Activated CD4-positive, alpha-beta memory T cell treated with anti-CD3 and anti-CD28 coated beads for 36 hours (primary cell): ENCODE results near the gene KRT12. TPM values are rescaled to one million over a fixed set of nuclear protein-coding genes. Genes with fewer than 3 reads are reported as not detected.

Experiments used
- CTCF ChIA-PET: fragments of 350-600 bp; sonication (Branson Sonifier 250); formaldehyde crosslinking; loops from one replicate; lab custom pipeline; 2021; ENCODE audit warnings: antibody characterized with exemption, inconsistent platforms; lab: Charles Lee
- POLR2A ChIA-PET: fragments of 350-600 bp; sonication (Branson Sonifier 250); formaldehyde crosslinking; loops from one replicate; lab custom pipeline; 2021; ENCODE audit warnings: antibody characterized with exemption; lab: Charles Lee
- DNase-seq: peaks from one replicate; pipeline ENCODE4 v3.0.0-alpha.2; 2020
- H3K27ac Mint-ChIP-seq: one replicate; pipeline ENCODE4 v1.8.0; 2021; ENCODE audit warnings: mixed read lengths
- H3K27me3 Mint-ChIP-seq: one replicate; pipeline ENCODE4 v1.8.0; 2021; ENCODE audit warnings: mixed read lengths
- H3K36me3 Mint-ChIP-seq: one replicate; pipeline ENCODE4 v1.8.0; 2021; ENCODE audit warnings: mixed read lengths
- H3K4me1 Mint-ChIP-seq: one replicate; pipeline ENCODE4 v1.8.0; 2021; ENCODE audit warnings: low read depth, mixed read lengths
- H3K4me3 Mint-ChIP-seq: one replicate; pipeline ENCODE4 v1.8.0; 2021; ENCODE audit warnings: mild to moderate bottlenecking, mixed read lengths
- H3K9me3 Mint-ChIP-seq: one replicate; pipeline ENCODE4 v1.8.0; 2021; ENCODE audit warnings: mixed read lengths
- intact Hi-C: fragments of 100-400 bp; cut with micrococcal nuclease; formaldehyde crosslinking; loops from one replicate; pipeline ENCODE4 v1.15.1; 2023
- total RNA-seq, 2 experiments: library from RNA; stranded (reverse); gene quantifications; one replicate each; pipeline ENCODE4 v1.2.3, GENCODE V29; 2021

The KRT12 gene
- total RNA-seq, 2 experiments from 2014 or later = not detected

DNA sequence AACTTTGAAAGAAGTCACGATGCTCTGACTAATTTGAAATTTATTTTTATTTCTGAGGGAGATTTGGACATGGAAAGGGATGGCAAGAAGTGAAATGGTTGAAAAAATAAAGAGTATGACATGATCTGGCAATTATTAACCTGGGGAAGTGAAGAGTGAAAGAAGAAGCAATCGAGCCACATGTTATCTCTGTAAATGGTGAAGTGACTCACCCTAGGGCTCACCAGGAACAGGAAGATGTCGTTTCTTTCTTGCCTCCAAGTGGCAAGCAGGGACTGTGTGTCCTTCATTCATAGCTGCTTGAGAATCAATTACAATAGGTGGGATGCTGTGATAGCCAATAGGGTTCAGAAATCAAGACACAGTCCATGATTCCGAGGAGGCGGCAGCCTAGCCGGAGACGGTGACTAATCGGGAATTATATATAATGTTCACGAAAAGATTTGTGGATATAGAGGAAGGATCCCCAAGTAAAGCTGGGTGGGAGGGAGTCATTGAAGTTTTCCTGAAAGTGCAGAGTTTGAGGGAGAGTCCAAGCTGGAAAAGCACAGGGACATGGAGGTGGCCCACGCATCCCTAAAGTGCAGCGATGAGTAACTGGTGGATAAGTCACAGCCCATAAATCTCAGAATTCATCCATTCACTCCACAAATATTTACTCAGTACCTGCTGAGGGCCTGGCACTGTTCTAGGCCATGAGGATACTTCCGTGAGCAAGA, 36.3 kb upstream of the KRT12 start:
- Mint-ChIP-seq H3K27ac (no peak overlapping the region), H3K4me3 (no peak overlapping the region), H3K4me1 (no peaks in the 10 kb centered on the region), H3K36me3 (no peaks in the 10 kb centered on the region), H3K27me3 (peaks cover 21% of the 10 kb centered on the region), H3K9me3 (no peaks in the 10 kb centered on the region)
- intact Hi-C loops = no loop called here
- DNase-seq = no peak
- ChIA-PET CTCF (interaction anchor here (0.6 kb wide), 1 partner anchor 51 kb away, joined by 3 read pairs; no protein-coding TSS in a partner anchor), POLR2A (interaction anchor here (0.6 kb wide), 1 partner anchor 764 kb away, joined by 3 read pairs; no protein-coding TSS in a partner anchor)

DNA sequence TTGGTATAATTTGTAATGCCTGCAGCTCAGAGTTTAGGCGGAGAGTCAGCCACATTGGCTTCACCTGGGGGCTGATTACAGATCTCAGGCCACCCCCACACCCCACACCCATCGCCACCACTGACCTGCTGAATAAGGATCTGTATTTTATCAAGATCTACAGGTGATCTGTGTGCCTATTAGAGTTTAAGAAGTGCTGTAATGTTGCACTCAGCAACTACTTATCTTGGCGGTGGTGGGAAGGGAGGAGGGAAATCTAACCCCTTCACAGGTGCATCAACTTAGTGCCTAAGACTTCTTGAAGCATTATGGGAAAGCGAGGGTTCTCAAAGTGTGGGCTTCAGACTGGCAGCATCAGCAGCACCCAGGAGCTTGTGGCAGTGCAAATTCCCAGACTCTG, 35.5 kb upstream of the KRT12 start:
- H3K27me3 Mint-ChIP-seq = peaks cover 18% of the 10 kb centered on the region
- H3K36me3 Mint-ChIP-seq = no peaks in the 10 kb centered on the region
- no peaks in the 10 kb centered on the region for H3K4me1 Mint-ChIP-seq
- ChIA-PET POLR2A (interaction anchor here (0.6 to 1.0 kb wide), 2 partner anchors 89 to 501 kb away, joined by 3 to 5 read pairs; no protein-coding TSS in a partner anchor), CTCF (interaction anchor here (1.0 to 1.7 kb wide), 2 partner anchors 646 to 746 kb away, joined by 4 to 5 read pairs; no protein-coding TSS in a partner anchor)
- H3K27ac Mint-ChIP-seq = no peak overlapping the region
- DNase-seq = no peak
- H3K4me3 Mint-ChIP-seq = no peak overlapping the region
- H3K9me3 Mint-ChIP-seq = no peaks in the 10 kb centered on the region
- intact Hi-C loops = no loop called here

DNA sequence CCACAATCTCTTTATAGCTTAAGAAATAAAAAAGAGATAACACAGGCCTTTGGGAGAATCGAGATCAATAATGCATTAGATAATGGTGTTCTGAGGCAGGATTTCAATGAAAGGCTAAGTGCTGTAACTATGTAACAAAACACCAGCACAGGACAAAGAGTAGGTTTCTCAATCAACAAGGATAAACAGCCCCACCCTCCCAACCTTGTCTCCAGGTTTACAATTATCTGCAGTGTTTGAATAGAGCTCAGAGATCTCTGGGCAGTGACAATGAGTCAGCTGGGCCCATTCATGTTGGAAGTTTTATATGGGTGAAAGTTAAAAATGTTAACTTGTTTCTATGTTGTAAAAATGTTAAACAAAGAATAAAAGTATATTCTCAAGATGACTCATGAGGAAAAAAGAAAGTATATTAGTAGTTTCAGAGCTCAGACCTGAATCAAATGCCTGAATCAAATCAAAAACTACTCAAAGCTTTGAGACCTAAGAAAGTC, 35.0 kb upstream of the KRT12 start:
- Mint-ChIP-seq H3K36me3 (no peaks in the 10 kb centered on the region), H3K27me3 (peaks cover 18% of the 10 kb centered on the region), H3K4me3 (no peak overlapping the region), H3K27ac (no peak overlapping the region), H3K4me1 (no peaks in the 10 kb centered on the region), H3K9me3 (no peaks in the 10 kb centered on the region)
- intact Hi-C loops = no loop called here
- no peak for DNase-seq
- ChIA-PET CTCF (interaction anchor here (1.0 to 1.7 kb wide), 2 partner anchors 646 to 747 kb away, joined by 4 to 5 read pairs; no protein-coding TSS in a partner anchor), POLR2A (interaction anchor here (0.6 to 1.0 kb wide), 2 partner anchors 90 to 501 kb away, joined by 3 to 5 read pairs; no protein-coding TSS in a partner anchor)

- peaks cover 15% of the 10 kb centered on the region for H3K27me3 Mint-ChIP-seq
- no peaks in the 10 kb centered on the region for H3K36me3 Mint-ChIP-seq
- ChIA-PET CTCF (interaction anchor here (1.7 kb wide), 1 partner anchor 748 kb away, joined by 4 read pairs; no protein-coding TSS in a partner anchor), POLR2A (no interaction called here)
- DNase-seq = no peak
- intact Hi-C loops = no loop called here
- no peaks in the 10 kb centered on the region for H3K9me3 Mint-ChIP-seq
- H3K27ac Mint-ChIP-seq = no peak overlapping the region
- no peak overlapping the region for H3K4me3 Mint-ChIP-seq
- H3K4me1 Mint-ChIP-seq = no peaks in the 10 kb centered on the region
Observed at GRCh38 chr17:40900809-40901356, 33.9 kb upstream of the KRT12 start.

DNA sequence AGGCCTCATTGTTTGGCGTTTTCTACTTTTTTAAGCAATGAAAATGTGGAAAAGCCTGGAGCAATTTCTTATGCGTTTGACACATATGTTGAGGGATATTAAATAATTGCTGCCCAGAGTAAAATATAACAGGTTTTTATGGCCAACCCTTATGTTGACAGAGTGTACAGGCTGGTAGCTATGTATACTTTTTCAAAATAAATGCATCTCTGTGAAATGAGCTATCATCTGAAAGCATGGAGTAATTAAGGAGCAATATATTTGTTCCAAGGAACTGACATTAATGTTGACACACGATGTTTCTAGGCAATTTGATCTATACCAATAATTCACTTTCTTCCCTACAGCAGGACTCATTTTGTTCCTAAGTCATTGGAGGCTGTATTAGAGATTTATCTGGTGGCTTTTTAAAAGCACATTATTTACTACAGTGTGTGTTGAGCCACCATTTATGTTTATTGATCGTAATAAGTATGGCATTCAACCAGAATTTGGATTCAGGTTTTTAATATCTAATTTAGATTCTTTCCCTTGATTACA, 30.0 kb upstream of the KRT12 start:
- H3K27me3 Mint-ChIP-seq = peaks cover 23% of the 10 kb centered on the region
- ChIA-PET CTCF (interaction anchor here (1.0 to 1.5 kb wide), 2 partner anchors 425 to 652 kb away, joined by 3 to 4 read pairs; no protein-coding TSS in a partner anchor), POLR2A (no interaction called here)
- H3K4me1 Mint-ChIP-seq = no peaks in the 10 kb centered on the region
- H3K9me3 Mint-ChIP-seq = no peaks in the 10 kb centered on the region
- DNase-seq = no peak
- intact Hi-C loops = no loop called here
- no peak overlapping the region for H3K4me3 Mint-ChIP-seq
- H3K27ac Mint-ChIP-seq = no peak overlapping the region
- no peaks in the 10 kb centered on the region for H3K36me3 Mint-ChIP-seq

- H3K36me3 Mint-ChIP-seq = no peaks in the 10 kb centered on the region
- intact Hi-C loops = no loop called here
- no peaks in the 10 kb centered on the region for H3K9me3 Mint-ChIP-seq
- POLR2A ChIA-PET = no interaction called here
- no peaks in the 10 kb centered on the region for H3K4me1 Mint-ChIP-seq
- H3K4me3 Mint-ChIP-seq = no peak overlapping the region
- DNase-seq = no peak
- no peak overlapping the region for H3K27ac Mint-ChIP-seq
- H3K27me3 Mint-ChIP-seq = peaks cover 21% of the 10 kb centered on the region
- CTCF ChIA-PET = interaction anchor here (1.5 kb wide), 1 partner anchor 427 kb away, joined by 3 read pairs; no protein-coding TSS in a partner anchor
Observed at GRCh38 chr17:40895106-40895730, 28.2 kb upstream of the KRT12 start.

GRCh38 chr17:40888196-40888720, 21.2 kb upstream of the KRT12 start:
- Mint-ChIP-seq H3K27me3 (peaks cover 22% of the 10 kb centered on the region), H3K4me1 (no peaks in the 10 kb centered on the region), H3K36me3 (no peaks in the 10 kb centered on the region), H3K9me3 (no peaks in the 10 kb centered on the region), H3K27ac (no peak overlapping the region), H3K4me3 (no peak overlapping the region)
- DNase-seq = no peak
- ChIA-PET POLR2A (no interaction called here), CTCF (interaction anchor here (1.2 kb wide), 1 partner anchor 25 kb away, joined by 3 read pairs; no protein-coding TSS in a partner anchor)
- intact Hi-C loops = no loop called here

- no peak for DNase-seq
- no peak overlapping the region for H3K4me3 Mint-ChIP-seq
- peaks cover 14% of the 10 kb centered on the region for H3K27me3 Mint-ChIP-seq
- no peak overlapping the region for H3K27ac Mint-ChIP-seq
- ChIA-PET CTCF (no interaction called here), POLR2A (no interaction called here)
- no peaks in the 10 kb centered on the region for H3K36me3 Mint-ChIP-seq
- H3K4me1 Mint-ChIP-seq = no peaks in the 10 kb centered on the region
- intact Hi-C loops = no loop called here
- no peaks in the 10 kb centered on the region for H3K9me3 Mint-ChIP-seq
Observed at GRCh38 chr17:40886090-40886489, 19.1 kb upstream of the KRT12 start.

- DNase-seq = no peak
- POLR2A ChIA-PET = no interaction called here
- H3K4me1 Mint-ChIP-seq = no peaks in the 10 kb centered on the region
- intact Hi-C loops = no loop called here
- CTCF ChIA-PET = no interaction called here
- no peaks in the 10 kb centered on the region for H3K9me3 Mint-ChIP-seq
- H3K27ac Mint-ChIP-seq = no peak within 1 kb of the TSS
- no peaks in the 10 kb centered on the region for H3K36me3 Mint-ChIP-seq
- H3K27me3 Mint-ChIP-seq = peaks cover 13% of the 10 kb centered on the region
- H3K4me3 Mint-ChIP-seq = no peak within 1 kb of the TSS
Observed at GRCh38 chr17:40884708-40885512, 17.9 kb upstream of the KRT12 start, which contains the start of gene KRT20. Gene KRT20 (minus strand): TSS chr17:40885242. CDS start chr17:40885185, 57 bp downstream.

- ChIA-PET CTCF (no interaction called here), POLR2A (no interaction called here)
- no peaks in the 10 kb centered on the region for H3K9me3 Mint-ChIP-seq
- H3K4me3 Mint-ChIP-seq = no peak overlapping the region
- no peak for DNase-seq
- no peak overlapping the region for H3K27ac Mint-ChIP-seq
- intact Hi-C loops = no loop called here
- no peaks in the 10 kb centered on the region for H3K4me1 Mint-ChIP-seq
- H3K36me3 Mint-ChIP-seq = no peaks in the 10 kb centered on the region
- H3K27me3 Mint-ChIP-seq = peaks cover 6% of the 10 kb centered on the region
Observed at GRCh38 chr17:40883626-40884334, 16.8 kb upstream of the KRT12 start.
